ENCODE data around the gene GUF1. TPM values are rescaled to one million over a fixed set of nuclear protein-coding genes. Genes with fewer than 3 reads are reported as not detected.
A peak's percentile ranks its signal among the peaks of the same experiment; 100 is the strongest.
"Not testable (repeated sequence)": the region's sequence is repeated elsewhere in the genome, so short reads cannot be mapped to it uniquely, and the experiment has no call there.

Gene GUF1
- total RNA-seq, 1 donor from 2014 or later, result 24.7 TPM

DNA sequence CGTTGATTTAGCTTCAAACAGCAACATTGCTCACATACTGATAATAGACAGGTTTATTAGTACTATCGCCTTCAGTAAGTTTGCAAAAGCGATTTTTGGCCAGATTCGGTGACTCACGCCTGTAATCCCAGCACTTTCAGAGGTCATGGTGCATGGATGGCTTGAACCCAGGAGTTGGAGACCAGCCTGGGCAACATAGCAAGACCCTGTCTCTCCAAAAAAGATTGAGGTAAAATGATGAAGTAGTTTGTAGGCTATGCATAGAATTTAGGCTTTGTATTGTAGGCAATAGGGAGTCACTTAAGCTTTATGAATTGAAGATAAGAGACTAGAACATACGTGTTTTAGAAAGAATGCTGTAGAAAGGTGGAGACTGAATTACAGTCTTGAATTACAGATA, 49.3 kb downstream of the GUF1 start:
- Histone ChIP-seq H3K9ac (ENCODE audit: low read length) (no peak overlapping the region), H3K27me3 (ENCODE audit: insufficient read depth, low read length) (no peaks in the 10 kb centered on the region), H3K27ac (ENCODE audit: low read depth, low read length) (no peak overlapping the region), H2AFZ (ENCODE audit: low read depth, low read length) (peak overlapping the region; percentile 87), H3K79me2 (ENCODE audit: insufficient read depth, low read length) (peaks cover 38% of the 10 kb centered on the region), H3K4me2 (ENCODE audit: low read length) (peak overlapping the region; percentile 97), H3K4me3 (ENCODE audit: insufficient read depth, low read depth, low read length) (no peak overlapping the region), H4K20me1 (ENCODE audit: insufficient read depth, low read length) (peaks cover 15% of the 10 kb centered on the region), H3K4me1 (ENCODE audit: insufficient read depth, low read length) (no peaks in the 10 kb centered on the region), H3K9me3 (ENCODE audit: insufficient read depth, low read depth, low read length) (no peaks in the 10 kb centered on the region), H3K36me3 (ENCODE audit: insufficient read depth, low read length) (no peaks in the 10 kb centered on the region)
- Mint-ChIP-seq H3K27me3 (ENCODE audit: low read depth, unreplicated experiment) (no peaks in the 10 kb centered on the region), H3K4me3 (ENCODE audit: unreplicated experiment) (no peak overlapping the region), H3K36me3 (ENCODE audit: low read depth, unreplicated experiment) (no peaks in the 10 kb centered on the region), H3K4me1 (ENCODE audit: low read depth, unreplicated experiment) (peaks cover 4% of the 10 kb centered on the region), H3K9me3 (ENCODE audit: unreplicated experiment) (no peaks in the 10 kb centered on the region), H3K27ac (ENCODE audit: unreplicated experiment) (no peak overlapping the region)
- TF ChIP-seq, protein P1, sequence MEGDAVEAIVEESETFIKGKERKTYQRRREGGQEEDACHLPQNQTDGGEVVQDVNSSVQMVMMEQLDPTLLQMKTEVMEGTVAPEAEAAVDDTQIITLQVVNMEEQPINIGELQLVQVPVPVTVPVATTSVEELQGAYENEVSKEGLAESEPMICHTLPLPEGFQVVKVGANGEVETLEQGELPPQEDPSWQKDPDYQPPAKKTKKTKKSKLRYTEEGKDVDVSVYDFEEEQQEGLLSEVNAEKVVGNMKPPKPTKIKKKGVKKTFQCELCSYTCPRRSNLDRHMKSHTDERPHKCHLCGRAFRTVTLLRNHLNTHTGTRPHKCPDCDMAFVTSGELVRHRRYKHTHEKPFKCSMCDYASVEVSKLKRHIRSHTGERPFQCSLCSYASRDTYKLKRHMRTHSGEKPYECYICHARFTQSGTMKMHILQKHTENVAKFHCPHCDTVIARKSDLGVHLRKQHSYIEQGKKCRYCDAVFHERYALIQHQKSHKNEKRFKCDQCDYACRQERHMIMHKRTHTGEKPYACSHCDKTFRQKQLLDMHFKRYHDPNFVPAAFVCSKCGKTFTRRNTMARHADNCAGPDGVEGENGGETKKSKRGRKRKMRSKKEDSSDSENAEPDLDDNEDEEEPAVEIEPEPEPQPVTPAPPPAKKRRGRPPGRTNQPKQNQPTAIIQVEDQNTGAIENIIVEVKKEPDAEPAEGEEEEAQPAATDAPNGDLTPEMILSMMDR (IDR thresholded peaks at IDR 0.05; ENCODE audit: insufficient read depth, low read depth, low read length), result no peak
- TF ChIP-seq EZH2 (IDR thresholded peaks at IDR 0.05; ENCODE audit: insufficient read depth, low read length), result no peak
- DNase-seq (ENCODE audit: low read depth) (no peak), FAIRE-seq (no peak)

- peaks cover 26% of the 10 kb centered on the region for H3K79me2 ChIP-seq (ENCODE audit: insufficient read depth, low read length)
- H3K9me3 ChIP-seq (ENCODE audit: insufficient read depth, low read depth, low read length); H3K27ac ChIP-seq (ENCODE audit: low read depth, low read length); H3K27me3 ChIP-seq (ENCODE audit: insufficient read depth, low read length); H3K4me3 Mint-ChIP-seq (ENCODE audit: unreplicated experiment); H3K36me3 Mint-ChIP-seq (ENCODE audit: low read depth, unreplicated experiment); H3K4me1 Mint-ChIP-seq (ENCODE audit: low read depth, unreplicated experiment); H3K27me3 Mint-ChIP-seq (ENCODE audit: low read depth, unreplicated experiment); DNase-seq (ENCODE audit: low read depth); H3K27ac Mint-ChIP-seq (ENCODE audit: unreplicated experiment); H3K4me3 ChIP-seq (ENCODE audit: insufficient read depth, low read depth, low read length); H3K4me2 ChIP-seq (ENCODE audit: low read length); H3K4me1 ChIP-seq (ENCODE audit: insufficient read depth, low read length); H3K9ac ChIP-seq (ENCODE audit: low read length); FAIRE-seq; H2AFZ ChIP-seq (ENCODE audit: low read depth, low read length); H3K36me3 ChIP-seq (ENCODE audit: insufficient read depth, low read length); H3K9me3 Mint-ChIP-seq (ENCODE audit: unreplicated experiment): not testable (repeated sequence)
- peaks cover 10% of the 10 kb centered on the region for H4K20me1 ChIP-seq (ENCODE audit: insufficient read depth, low read length)
Measured at GRCh38 chr4:44728694-44729093, 50.5 kb downstream of the GUF1 start.

- Histone ChIP-seq H3K4me2 (ENCODE audit: low read length) (no peak overlapping the region), H3K79me2 (ENCODE audit: insufficient read depth, low read length) (no peaks in the 10 kb centered on the region), H3K27ac (ENCODE audit: low read depth, low read length) (no peak overlapping the region), H3K4me1 (ENCODE audit: insufficient read depth, low read length) (no peaks in the 10 kb centered on the region), H3K27me3 (ENCODE audit: insufficient read depth, low read length) (no peaks in the 10 kb centered on the region), H4K20me1 (ENCODE audit: insufficient read depth, low read length) (no peaks in the 10 kb centered on the region), H3K36me3 (ENCODE audit: insufficient read depth, low read length) (no peaks in the 10 kb centered on the region), H2AFZ (ENCODE audit: low read depth, low read length) (no peak overlapping the region), H3K9ac (ENCODE audit: low read length) (no peak overlapping the region), H3K9me3 (ENCODE audit: insufficient read depth, low read depth, low read length) (no peaks in the 10 kb centered on the region), H3K4me3 (ENCODE audit: insufficient read depth, low read depth, low read length) (no peak overlapping the region)
- no peak for FAIRE-seq
- Mint-ChIP-seq H3K27me3 (ENCODE audit: low read depth, unreplicated experiment) (no peaks in the 10 kb centered on the region), H3K4me1 (ENCODE audit: low read depth, unreplicated experiment) (no peaks in the 10 kb centered on the region), H3K36me3 (ENCODE audit: low read depth, unreplicated experiment) (no peaks in the 10 kb centered on the region), H3K27ac (ENCODE audit: unreplicated experiment) (no peak overlapping the region), H3K4me3 (ENCODE audit: unreplicated experiment) (no peak overlapping the region), H3K9me3 (ENCODE audit: unreplicated experiment) (no peaks in the 10 kb centered on the region)
- TF ChIP-seq EZH2 (IDR thresholded peaks at IDR 0.05; ENCODE audit: insufficient read depth, low read length), result no peak
- TF ChIP-seq, protein P1 (IDR thresholded peaks at IDR 0.05; ENCODE audit: insufficient read depth, low read depth, low read length), result no peak
- no peak for DNase-seq (ENCODE audit: low read depth)
Measured at GRCh38 chr4:44736900-44737299, 58.7 kb downstream of the GUF1 start.
